NT2/D1 (cell line): ENCODE measurements around the gene KLHL11.

Source experiments
- DNase-seq: peaks from one replicate; pipeline ENCODE4 v3.0.0-alpha.2; 2011; ENCODE audit warnings: low read depth, low spot score
- H3K27me3 ChIP-seq: 2 replicates; pipeline ENCODE4 v1.6.0; 2011; ENCODE audit warnings: mild to moderate bottlenecking; ENCODE audit not compliant: insufficient read length, insufficient read depth
- H3K36me3 ChIP-seq: 2 replicates; pipeline ENCODE4 v1.6.1; 2011; ENCODE audit warnings: mild to moderate bottlenecking, low read length, mixed read lengths; ENCODE audit not compliant: insufficient read depth, insufficient read length
- H3K4me1 ChIP-seq: 2 replicates; pipeline ENCODE4 v1.5.1; 2011; ENCODE audit not compliant: insufficient read depth, insufficient read length
- H3K4me3 ChIP-seq: 2 replicates; pipeline ENCODE4 v1.5.1; 2011; ENCODE audit warnings: low read depth; ENCODE audit not compliant: insufficient read length
- H3K9ac ChIP-seq: 2 replicates; pipeline ENCODE4 v1.6.0; 2011; ENCODE audit warnings: low read depth; ENCODE audit not compliant: insufficient read length
- H3K9me3 ChIP-seq: 2 replicates; pipeline ENCODE4 v1.5.1; 2011; ENCODE audit warnings: mild to moderate bottlenecking, low read length; ENCODE audit not compliant: insufficient read depth
- SUZ12 ChIP-seq: IDR thresholded peaks from 2 replicates; pipeline ENCODE4 v1.6.1; 2011; ENCODE audit not compliant: insufficient read length, insufficient read depth; ENCODE audit errors: extremely low read depth
- YY1 ChIP-seq: IDR thresholded peaks from 2 replicates; pipeline ENCODE4 v1.6.1; 2011; ENCODE audit not compliant: insufficient read length, insufficient read depth
- ZNF274 ChIP-seq: IDR thresholded peaks from 2 replicates; pipeline ENCODE4 v1.6.1; 2011; ENCODE audit warnings: mild to moderate bottlenecking, low read depth, low read length

The KLHL11 gene

GRCh38 chr17:41822216-41823140, 42.7 kb downstream of the KLHL11 start:
- no peak overlapping the region for H3K9ac ChIP-seq
- no peak for DNase-seq

DNA sequence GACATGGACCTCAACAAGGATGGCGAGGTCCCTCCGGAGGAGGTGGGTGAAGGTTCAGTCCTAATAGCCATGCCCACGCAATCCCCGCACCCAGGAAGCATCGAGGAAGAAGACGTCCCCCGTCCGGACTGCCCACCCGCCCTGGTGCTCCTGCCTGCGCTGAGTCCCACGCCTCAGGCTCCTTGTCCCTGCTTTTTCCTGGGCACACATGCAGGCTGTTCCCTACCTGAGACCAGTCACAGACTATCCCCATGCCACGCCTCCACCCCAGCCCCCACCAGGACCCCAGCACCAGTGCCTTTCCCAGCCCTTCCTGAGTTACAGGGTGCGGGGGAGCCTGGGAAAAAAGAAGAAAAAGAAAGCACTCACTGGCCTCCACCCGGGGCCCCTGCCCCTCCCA, 43.4 kb downstream of the KLHL11 start:
- H3K4me1 ChIP-seq = peaks cover 22% of the 10 kb centered on the region
- peaks cover 77% of the 10 kb centered on the region for H3K36me3 ChIP-seq
- no peak overlapping the region for H3K4me3 ChIP-seq
- TF ChIP-seq SUZ12 = no peak
- TF ChIP-seq ZNF274 = no peak
- no peak for TF ChIP-seq YY1
- no peak overlapping the region for H3K9ac ChIP-seq
- no peaks in the 10 kb centered on the region for H3K9me3 ChIP-seq
- H3K27me3 ChIP-seq = no peaks in the 10 kb centered on the region
- DNase-seq = no peak

More at GRCh38 chr17:41822216-41823140, 42.7 kb downstream of the KLHL11 start:
- TF ChIP-seq YY1 (no peak), ZNF274 (no peak), SUZ12 (no peak)
- Histone ChIP-seq H3K9me3 (no peaks in the 10 kb centered on the region), H3K36me3 (peaks cover 73% of the 10 kb centered on the region), H3K4me3 (no peak overlapping the region), H3K27me3 (no peaks in the 10 kb centered on the region), H3K4me1 (peaks cover 18% of the 10 kb centered on the region)

DNA sequence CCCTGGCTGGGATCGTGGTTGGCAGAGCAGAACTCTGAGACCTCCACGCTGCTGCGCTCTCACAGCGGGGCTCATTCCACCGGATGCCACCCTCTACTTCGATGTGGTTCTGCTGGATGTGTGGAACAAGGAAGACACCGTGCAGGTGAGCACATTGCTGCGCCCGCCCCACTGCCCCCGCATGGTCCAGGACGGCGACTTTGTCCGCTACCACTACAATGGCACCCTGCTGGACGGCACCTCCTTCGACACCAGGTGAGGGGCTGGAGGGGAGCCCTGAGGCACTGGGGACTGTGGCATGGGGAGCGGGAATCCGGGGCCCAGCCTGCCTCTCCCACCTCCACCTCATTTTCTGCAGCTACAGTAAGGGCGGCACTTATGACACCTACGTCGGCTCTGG, 47.2 kb downstream of the KLHL11 start:
- H3K4me1 ChIP-seq = peaks cover 26% of the 10 kb centered on the region
- H3K9me3 ChIP-seq = no peaks in the 10 kb centered on the region
- no peak for DNase-seq
- TF ChIP-seq YY1 = no peak
- TF ChIP-seq SUZ12 = no peak
- no peak for TF ChIP-seq ZNF274
- H3K4me3 ChIP-seq = no peak overlapping the region
- no peak overlapping the region for H3K9ac ChIP-seq
- peaks cover 71% of the 10 kb centered on the region for H3K36me3 ChIP-seq
- H3K27me3 ChIP-seq = no peaks in the 10 kb centered on the region

DNA sequence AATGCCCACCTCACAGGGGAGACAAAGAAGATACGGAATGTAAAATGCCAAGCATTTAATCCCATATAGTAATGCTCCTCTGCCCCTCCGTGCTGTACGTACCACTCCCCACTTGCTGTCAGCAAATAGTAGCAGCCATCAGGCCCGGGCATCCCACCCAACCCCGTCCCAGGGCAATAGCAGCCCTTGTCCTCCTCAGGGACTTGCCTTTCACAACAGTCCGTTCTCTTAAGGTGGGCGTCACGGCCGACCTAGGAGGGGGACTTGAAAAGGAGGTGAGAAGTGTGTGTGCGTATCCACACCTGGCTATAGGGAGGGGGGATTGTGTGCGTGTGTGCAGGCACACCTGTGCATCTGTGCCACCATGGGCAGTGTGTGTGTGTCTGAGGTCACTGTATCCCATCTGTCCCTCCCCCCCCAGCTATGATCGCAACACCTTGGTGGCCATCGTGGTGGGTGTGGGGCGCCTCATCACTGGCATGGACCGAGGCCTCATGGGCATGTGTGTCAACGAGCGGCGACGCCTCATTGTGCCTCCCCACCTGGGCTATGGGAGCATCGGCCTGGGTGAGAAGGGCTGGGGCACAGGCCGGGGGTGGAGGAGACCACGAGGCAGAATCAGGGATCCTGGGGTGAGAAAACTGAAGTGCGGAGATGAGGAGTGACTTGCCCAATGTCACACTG, 48.4 kb downstream of the KLHL11 start:
- H3K9me3 ChIP-seq = no peaks in the 10 kb centered on the region
- no peak overlapping the region for H3K9ac ChIP-seq
- peaks cover 26% of the 10 kb centered on the region for H3K4me1 ChIP-seq
- H3K27me3 ChIP-seq = no peaks in the 10 kb centered on the region
- no peak for DNase-seq
- TF ChIP-seq YY1 (no peak), ZNF274 (no peak), SUZ12 (no peak)
- peaks cover 61% of the 10 kb centered on the region for H3K36me3 ChIP-seq
- no peak overlapping the region for H3K4me3 ChIP-seq

GRCh38 chr17:41814195-41814594, 51.0 kb downstream of the KLHL11 start:
- peak overlapping the region; percentile 87 for H3K4me3 ChIP-seq

DNA sequence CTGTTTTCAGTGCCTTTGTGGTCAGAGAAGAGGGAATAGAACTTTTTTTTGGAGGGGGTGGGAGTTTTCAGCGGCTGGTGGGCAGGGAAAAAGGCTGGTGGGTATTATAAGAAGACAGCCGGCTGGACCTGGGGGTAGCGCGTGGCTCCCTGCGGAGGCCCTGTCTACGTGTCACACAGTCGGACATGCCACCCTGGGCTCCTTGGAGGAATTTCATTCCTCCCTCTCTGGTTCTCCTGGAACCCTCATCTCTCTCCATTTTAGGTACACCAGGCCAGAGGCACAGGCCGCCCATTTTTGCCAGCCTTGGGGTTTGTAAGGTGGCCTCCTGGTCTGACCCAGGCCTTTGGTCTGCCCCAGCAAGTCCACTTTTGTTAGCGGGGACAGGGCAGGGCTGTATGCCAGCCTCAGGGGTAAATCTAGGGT, 51.5 kb downstream of the KLHL11 start:
- Histone ChIP-seq H3K4me1 (peaks cover 22% of the 10 kb centered on the region), H3K4me3 (peak overlapping the region; percentile 87), H3K9ac (peak overlapping the region; percentile 91), H3K9me3 (no peaks in the 10 kb centered on the region), H3K36me3 (peaks cover 46% of the 10 kb centered on the region), H3K27me3 (no peaks in the 10 kb centered on the region)
- TF ChIP-seq SUZ12 (no peak), YY1 (no peak), ZNF274 (no peak)
- DNase-seq = no peak

More at GRCh38 chr17:41814195-41814594, 51.0 kb downstream of the KLHL11 start:
- no peaks in the 10 kb centered on the region for H3K27me3 ChIP-seq
- H3K9ac ChIP-seq = peak overlapping the region; percentile 91
- TF ChIP-seq ZNF274 = no peak
- TF ChIP-seq YY1 = no peak
- TF ChIP-seq SUZ12 = no peak
- no peaks in the 10 kb centered on the region for H3K9me3 ChIP-seq
- H3K36me3 ChIP-seq = peaks cover 47% of the 10 kb centered on the region
- peaks cover 26% of the 10 kb centered on the region for H3K4me1 ChIP-seq
- no peak for DNase-seq
